Lower leg skin (tissue), 4 donors: ENCODE measurements around the gene GLRX5. TPM values are rescaled to one million over a fixed set of nuclear protein-coding genes. Genes with fewer than 3 reads are reported as not detected.
A peak's percentile ranks its signal among the peaks of the same experiment; 100 is the strongest.

Experiments used
- DNase-seq, 2 donors: peaks; one replicate each; pipeline ENCODE4 v3.0.0-alpha.2; 2019; ENCODE audit warnings: low spot score in 2 of 2
- H3K4me3 ChIP-seq: fragments of 200-600 bp; sonication (generic); 2 replicates; pipeline ENCODE4 v1.5.1; 2017; ENCODE audit warnings: mild to moderate bottlenecking, low read depth; ENCODE audit not compliant: poor library complexity, severe bottlenecking
- POLR2A ChIP-seq, 2 donors: fragments of 450-650 bp; IDR thresholded peaks; one replicate each; pipeline ENCODE4 v1.6.1; 2016 to 2017; ENCODE audit warnings: antibody characterized with exemption in 2 of 2, mild to moderate bottlenecking in 1 of 2, moderate library complexity in 1 of 2
- WGBS, 2 donors: methylation state at CpG; one replicate each; pipeline ENCODE4 v1.1.5; 2018; 5-methylcytosine and 5-hydroxymethylcytosine counted together
- intact Hi-C: fragments of 100-400 bp; cut with DNase I; formaldehyde crosslinking; loops from one replicate; pipeline ENCODE4 v1.15.0; 2023; ENCODE audit warnings: low total_unique reads
- total RNA-seq, 4 donors: library from RNA; depleted of rRNA; stranded (reverse); fragments of >200 nt; gene quantifications; one replicate each; pipeline ENCODE4 v1.1.0, GENCODE V29; 2016
- TF ChIP-seq, protein P1 (sequence below), 3 donors: fragments of 450-650 bp; IDR thresholded peaks; one replicate each; pipeline ENCODE4 v1.5.1; 2016; ENCODE audit warnings: antibody characterized with exemption in 3 of 3, mild to moderate bottlenecking in 3 of 3, moderate library complexity in 2 of 3

The GLRX5 gene
- total RNA-seq, 4 donors from 2014 or later = 26.4 to 34.6 (median 33.9) TPM

DNA sequence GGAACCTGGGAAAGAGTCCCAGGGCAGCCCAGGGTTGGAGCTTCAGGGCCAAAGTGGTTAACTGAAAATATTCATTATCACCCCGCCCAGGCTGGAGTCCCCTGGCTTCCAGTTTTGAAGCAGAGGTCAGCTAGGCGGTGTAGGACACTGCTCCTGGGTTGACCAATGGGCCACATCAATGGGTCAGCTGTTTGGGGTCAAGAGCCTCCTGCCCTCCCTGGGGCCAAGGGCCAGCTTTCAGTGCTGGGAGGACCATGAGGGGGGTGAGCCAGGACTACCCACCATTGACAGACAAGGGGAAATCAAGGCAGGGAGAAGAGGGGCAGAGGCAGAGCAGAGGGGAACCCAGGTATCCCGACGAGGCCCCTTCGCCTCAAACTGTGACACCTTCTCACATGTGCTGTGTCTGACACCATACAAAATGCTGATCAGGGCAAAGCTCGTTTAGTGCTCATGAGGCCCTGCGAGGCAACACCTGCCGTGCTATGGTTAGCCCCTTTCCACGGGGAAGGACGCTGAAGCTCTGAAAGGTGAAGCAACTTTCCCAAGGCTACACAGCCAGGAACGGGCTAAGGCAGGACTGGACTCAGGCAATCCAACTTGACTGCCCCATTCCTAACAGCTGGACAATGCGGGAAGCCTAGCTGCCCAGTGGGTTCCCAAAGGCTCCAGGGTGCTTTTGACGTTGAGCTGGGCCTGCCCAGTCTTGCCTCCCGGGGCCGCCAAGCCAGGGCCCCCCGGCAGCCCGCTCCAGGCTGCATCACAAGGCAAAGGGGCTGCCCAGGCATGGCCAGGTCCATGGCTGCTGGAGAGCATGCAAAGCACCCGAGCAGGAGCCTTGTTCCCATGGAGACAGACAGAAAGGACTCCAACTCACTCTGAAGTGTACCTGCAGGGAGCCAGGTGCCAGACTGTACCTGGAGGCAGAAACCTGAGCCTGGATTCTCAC lies 20.4 kb upstream of the GLRX5 start:
- H3K4me3 ChIP-seq = no peak overlapping the region
- peak in 1 of 2 donors; percentile 81 for DNase-seq
- intact Hi-C loops = no loop called here
- WGBS, 2 donors = 66 to 76% methylated on average over 11 to 15 of the region's 18 CpGs
- no peak for TF ChIP-seq POLR2A (IDR thresholded peaks at IDR 0.05)
- TF ChIP-seq, protein P1, sequence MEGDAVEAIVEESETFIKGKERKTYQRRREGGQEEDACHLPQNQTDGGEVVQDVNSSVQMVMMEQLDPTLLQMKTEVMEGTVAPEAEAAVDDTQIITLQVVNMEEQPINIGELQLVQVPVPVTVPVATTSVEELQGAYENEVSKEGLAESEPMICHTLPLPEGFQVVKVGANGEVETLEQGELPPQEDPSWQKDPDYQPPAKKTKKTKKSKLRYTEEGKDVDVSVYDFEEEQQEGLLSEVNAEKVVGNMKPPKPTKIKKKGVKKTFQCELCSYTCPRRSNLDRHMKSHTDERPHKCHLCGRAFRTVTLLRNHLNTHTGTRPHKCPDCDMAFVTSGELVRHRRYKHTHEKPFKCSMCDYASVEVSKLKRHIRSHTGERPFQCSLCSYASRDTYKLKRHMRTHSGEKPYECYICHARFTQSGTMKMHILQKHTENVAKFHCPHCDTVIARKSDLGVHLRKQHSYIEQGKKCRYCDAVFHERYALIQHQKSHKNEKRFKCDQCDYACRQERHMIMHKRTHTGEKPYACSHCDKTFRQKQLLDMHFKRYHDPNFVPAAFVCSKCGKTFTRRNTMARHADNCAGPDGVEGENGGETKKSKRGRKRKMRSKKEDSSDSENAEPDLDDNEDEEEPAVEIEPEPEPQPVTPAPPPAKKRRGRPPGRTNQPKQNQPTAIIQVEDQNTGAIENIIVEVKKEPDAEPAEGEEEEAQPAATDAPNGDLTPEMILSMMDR (IDR thresholded peaks at IDR 0.05) = no peak

DNA sequence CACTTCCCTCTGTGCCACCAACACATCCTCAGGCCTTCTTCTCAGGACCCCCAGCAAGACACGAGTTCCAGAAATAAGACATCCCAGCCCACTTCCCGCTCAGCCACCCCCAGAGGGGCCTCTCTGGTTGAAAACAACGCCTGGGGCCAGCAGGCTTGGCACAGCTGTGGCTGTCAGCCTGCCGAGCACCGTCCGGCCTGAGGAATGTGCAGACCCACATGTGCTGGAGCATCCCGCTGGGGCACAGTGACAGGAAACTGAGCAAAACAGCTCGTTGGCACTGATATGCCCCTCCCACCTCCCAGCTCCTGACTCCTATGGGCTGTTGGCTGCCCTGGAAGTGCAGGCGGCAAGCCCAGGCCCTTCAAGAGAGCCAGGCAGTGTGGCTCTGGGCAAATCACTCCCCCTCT lies 19.8 kb upstream of the GLRX5 start:
- TF ChIP-seq, protein P1 (IDR thresholded peaks at IDR 0.05) = no peak
- TF ChIP-seq POLR2A (IDR thresholded peaks at IDR 0.05) = no peak
- intact Hi-C loops = no loop called here
- 6 to 12% methylated on average over 9 of the region's 9 CpGs for WGBS, 2 donors
- H3K4me3 ChIP-seq = peak overlapping the region; percentile 37
- peak in 1 of 2 donors; percentile 91 for DNase-seq

GRCh38 chr14:95515596-95516552 lies 19.0 kb upstream of the GLRX5 start:
- TF ChIP-seq, protein P1 (IDR thresholded peaks at IDR 0.05) = no peak
- no peak for TF ChIP-seq POLR2A (IDR thresholded peaks at IDR 0.05)
- DNase-seq = peak; percentile 59 to 94
- H3K4me3 ChIP-seq = peak overlapping the region; percentile 37
- intact Hi-C loops = no loop called here
- 2 to 3% methylated on average over 23 to 28 of the region's 50 CpGs for WGBS, 2 donors

- peak; percentile 39 to 94 for DNase-seq
- no peak for TF ChIP-seq POLR2A (IDR thresholded peaks at IDR 0.05)
- TF ChIP-seq, protein P1 (IDR thresholded peaks at IDR 0.05) = no peak
- peak within 1 kb of the TSS; percentile 37 for H3K4me3 ChIP-seq
- 12 to 16% methylated on average over 21 to 25 of the region's 60 CpGs for WGBS, 2 donors
- intact Hi-C loops = no loop called here
Observed at GRCh38 chr14:95516554-95517181, 18.2 kb upstream of the GLRX5 start, which contains the start of gene SYNE3. SYNE3 (minus strand) TSS chr14:95516650; CDS start chr14:95475821, 40,829 bp downstream.

GRCh38 chr14:95518045-95518751 lies 16.7 kb upstream of the GLRX5 start:
- TF ChIP-seq, protein P1 (IDR thresholded peaks at IDR 0.05) = no peak
- TF ChIP-seq POLR2A (IDR thresholded peaks at IDR 0.05) = no peak
- peak in 1 of 2 donors; percentile 81 for DNase-seq
- whole genome bisulfite sequencing, 2 donors = 47 to 49% methylated on average over 8 of the region's 8 CpGs

More at GRCh38 chr14:95518045-95518751, 16.7 kb upstream of the GLRX5 start:
- intact Hi-C loops = no loop called here
- H3K4me3 ChIP-seq = no peak overlapping the region
